NCI-H526 (cell line): ENCODE results near the gene UNC5B.

Source experiments
- DNase-seq, 2 experiments: peaks; one replicate each; lab custom pipeline; 2025; lab: John Stamatoyannopoulos, UW

The UNC5B gene

DNA sequence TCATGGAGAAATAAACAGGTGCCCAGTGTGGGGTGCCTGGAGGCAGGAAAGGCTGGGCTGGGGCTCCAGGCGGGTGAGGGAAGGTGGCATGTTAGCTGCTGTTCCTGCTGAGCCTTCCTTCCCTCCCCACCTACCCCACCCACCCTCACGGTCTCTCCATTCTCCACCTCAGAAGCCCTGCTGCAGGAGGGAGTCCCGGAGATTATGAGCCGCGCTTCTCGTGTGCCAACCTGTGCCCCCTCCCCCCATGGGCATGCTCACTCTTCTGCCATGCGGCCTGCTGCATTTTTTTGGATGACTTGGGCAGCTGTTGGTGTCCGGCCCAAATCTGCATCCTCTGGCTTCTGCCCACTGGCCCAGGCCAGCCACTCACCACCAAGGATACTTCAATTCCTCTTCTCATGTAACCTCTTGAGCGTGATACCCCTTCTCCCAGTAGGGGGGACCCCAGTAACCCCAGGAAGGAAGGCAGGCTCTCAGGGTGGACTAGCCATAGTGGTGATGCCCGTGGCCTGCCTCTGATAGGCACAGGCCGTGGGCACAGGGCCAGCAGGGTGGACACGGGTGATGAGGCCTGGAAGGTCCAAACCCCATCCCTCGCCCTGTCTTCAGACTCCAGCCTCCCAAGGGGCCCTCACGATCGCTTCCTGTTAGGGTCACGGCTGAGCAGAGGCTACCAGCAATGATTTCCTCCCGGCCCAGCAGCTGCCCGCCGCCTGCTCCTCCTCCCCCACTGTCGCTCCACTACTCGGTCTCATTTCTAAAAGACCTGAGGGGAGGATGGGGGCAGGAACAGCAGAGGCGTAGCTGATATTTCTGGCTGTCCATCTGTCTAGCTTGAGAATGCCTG lies 27.8 kb downstream of the UNC5B start:
- no peak for DNase-seq

DNA sequence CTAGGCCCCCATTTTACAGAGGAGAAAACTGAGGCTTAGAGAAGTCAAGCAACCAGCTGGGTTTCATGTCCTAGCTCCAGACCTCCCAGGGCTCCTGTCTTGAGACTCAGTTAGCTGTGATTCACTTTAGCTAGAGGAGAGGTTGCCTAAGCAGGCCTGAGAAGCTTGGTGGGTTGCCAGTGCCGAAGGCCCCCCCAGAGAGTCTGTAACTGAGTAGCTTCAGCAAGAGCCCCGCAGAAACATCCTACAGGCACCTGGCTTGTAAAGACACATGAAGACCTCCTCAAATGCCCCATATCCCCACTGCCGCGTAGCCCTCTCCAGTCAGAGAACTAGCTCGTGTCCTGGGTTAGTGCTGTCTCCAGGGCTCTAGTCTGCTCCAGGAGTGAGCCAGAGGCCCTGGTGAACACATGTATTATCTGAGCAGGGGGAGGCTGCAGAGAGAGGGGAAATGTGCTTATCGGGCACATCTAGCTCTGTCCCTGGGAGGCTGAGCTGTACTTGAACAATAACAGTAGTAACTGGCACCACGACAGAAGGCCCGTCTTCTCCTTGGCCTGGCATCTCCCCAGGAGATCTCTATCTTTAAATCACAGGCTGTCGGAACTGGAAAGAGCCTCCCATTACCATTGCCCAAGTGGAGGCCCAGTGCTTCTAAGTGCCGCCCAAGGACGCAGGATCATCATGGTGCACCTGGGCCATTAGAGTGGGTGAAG lies 28.9 kb downstream of the UNC5B start:
- no peak for DNase-seq

DNA sequence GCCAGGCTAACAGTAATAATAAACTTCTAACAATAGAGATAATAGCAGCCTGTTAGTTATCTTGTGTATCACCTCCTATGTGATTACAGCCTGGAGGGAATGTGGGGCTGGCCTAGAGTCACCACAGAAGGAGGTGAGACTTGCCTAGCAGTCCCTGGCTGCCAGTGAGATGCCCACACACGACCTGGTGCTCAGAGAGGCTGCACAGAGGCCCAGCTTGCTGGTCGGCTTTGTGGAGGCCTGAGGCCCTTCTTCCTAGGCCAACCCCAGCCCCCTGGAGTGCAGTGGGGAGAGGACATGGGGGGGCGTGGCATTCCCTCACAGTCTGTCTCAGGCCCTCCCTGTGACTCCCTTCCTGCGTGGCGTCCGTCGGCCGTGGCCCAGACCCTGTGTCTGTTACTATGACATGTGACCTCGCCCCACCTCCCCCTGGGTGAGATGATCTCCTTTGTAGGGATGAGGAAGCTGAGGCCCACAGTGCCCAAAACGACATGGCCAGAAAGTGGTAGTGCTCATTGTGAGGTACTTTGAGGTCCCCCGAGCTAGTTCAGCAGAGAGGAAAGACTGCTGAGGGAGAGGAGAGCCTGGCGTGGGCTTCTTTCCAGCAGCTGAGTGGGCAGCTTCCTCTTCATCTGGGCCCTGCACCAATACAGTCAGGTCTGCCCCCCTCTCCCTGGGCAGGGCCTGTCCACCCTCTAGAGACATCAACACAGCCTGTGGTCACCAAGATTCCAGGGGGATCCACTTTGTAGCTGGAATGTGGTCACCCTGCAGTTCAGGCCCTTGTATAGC lies 29.7 kb downstream of the UNC5B start:
- DNase-seq, result no peak

DNA sequence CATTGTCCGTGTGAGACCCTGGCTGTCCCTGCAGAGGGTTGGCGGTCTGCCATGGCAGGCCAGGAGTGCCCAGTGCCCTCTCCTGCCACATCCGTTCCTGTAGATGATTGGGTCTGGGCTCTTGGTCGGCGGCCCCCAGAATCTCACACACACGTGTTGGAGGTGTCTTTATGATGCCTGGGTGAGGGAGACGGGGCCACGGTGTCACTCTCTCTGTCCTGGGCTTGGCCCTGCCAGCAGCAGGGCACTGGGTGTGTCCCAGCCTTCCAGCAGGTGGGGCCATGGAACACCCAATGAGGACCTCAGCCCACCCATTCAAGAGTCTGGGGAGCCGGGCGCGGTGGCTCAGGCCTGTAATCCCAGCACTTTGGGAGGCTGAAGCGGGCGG lies 30.2 kb downstream of the UNC5B start:
- no peak for DNase-seq

DNA sequence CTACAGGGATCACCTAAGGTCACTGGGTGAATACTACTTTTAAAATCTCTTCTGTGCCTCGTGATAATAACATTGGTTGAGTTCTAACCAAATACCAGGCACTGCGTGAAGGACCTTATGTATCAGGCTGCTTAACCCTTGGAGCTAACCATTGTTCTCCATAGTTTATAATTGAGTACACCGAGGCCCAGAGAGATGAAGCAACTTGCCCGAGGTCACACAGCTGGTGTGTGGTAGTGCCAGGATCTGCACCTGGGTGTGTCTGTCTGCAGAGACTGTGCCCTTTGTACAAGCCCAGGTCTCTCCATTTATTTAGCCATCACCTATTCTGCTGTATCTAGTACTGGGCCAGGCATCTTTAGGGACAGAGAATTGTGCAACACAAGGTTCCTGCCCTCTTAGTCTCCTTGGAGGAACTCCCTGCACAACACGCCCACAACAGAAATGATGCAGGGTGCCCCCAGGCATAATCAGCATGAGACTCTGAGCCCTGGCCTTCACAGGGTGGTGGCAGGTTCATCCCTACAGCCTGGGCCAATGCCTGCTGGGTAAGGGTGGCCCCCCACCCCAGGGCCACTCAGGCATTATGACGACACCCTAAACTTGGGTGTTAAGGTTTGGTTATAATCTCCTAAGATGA lies 31.5 kb downstream of the UNC5B start:
- DNase-seq, result no peak

DNA sequence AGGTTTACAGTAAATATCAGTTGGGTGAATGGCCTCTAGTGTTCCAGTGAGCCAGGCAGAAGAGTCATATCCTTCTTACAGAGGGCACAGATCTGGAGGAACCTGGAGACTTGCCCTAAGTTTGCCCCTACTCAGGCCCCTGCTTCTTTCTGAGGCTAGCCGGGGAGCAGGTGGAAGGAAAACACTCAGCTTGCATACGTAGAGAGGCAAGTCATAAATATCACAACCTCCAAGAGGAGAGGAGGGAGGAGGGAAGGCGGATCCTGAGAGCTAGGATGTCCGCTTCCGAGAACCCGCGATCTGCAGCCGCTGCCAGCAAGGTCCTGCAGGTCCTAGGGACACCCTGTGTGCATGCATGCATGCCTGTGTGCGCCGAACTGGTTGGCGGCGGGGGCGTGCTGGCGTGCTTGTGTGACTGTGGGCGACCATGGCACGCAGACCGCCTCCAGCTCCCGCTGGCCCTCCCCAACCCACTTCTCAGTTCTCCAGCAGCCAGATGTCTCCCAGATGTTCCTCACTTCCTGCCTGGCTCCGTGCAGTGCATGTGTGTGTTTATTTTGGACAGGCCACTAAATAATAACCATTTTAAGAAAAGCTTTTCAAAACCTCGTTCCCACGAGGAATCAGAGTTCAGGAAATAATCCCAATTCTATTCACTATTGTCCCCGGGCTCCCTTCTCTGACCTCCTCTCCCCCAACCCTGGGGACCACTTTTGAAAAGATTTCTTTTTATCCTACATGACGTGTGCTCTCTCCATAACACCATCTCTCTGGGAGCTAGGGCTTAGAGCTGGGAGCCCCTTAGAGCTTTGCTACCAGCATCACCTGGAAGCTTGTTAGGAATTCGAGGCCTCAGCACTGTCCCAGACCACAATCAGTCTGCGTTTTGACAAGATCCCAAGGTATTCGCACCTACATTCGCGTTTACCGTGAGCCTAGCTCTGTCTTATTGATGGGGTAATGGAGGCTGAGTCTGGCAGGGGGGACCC lies 32.4 kb downstream of the UNC5B start:
- no peak for DNase-seq

DNA sequence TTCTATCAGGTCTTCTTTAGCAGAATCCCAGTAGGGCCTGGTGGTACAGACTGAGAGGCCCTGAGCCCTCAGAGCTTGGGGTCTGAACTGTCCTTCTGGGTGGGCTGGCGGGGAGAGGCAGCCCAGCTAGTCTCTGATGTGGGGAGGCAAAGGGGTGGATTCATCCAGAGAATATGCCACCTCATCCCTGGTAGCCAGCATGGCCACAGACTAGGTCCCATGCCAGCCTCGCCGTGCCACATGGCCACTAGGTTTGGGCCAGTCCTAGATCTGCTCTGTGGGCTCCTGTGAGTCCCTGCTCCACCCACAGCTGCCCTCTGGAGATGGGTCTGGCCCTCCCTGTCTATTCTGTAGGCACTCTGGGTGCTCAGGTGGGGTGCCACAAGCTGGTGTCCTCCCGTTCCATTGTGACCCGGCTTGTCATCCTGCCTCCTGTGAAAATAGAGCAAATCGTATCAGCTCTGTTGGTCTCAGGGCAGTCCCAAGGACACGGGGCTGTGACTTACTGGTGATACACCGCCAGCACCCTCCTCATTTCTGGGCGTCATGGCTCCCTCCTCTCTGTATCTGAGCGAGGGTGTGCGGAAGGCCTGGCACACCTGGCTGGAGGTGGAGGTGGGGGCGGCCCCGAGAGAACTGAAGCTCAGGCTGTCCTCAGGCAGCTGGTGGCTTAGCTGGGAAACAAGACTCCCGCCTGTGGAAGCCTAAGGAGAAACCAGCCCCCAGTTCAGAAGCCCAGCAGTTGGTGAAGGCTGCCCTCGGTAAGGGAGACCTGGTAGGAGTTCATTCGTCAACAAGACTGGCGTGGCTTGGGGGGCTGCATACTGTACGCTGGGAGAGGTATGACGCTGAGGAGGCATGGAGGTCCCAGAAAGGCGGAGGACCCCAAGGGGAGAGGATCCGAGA lies 33.3 kb downstream of the UNC5B start:
- no peak for DNase-seq

DNA sequence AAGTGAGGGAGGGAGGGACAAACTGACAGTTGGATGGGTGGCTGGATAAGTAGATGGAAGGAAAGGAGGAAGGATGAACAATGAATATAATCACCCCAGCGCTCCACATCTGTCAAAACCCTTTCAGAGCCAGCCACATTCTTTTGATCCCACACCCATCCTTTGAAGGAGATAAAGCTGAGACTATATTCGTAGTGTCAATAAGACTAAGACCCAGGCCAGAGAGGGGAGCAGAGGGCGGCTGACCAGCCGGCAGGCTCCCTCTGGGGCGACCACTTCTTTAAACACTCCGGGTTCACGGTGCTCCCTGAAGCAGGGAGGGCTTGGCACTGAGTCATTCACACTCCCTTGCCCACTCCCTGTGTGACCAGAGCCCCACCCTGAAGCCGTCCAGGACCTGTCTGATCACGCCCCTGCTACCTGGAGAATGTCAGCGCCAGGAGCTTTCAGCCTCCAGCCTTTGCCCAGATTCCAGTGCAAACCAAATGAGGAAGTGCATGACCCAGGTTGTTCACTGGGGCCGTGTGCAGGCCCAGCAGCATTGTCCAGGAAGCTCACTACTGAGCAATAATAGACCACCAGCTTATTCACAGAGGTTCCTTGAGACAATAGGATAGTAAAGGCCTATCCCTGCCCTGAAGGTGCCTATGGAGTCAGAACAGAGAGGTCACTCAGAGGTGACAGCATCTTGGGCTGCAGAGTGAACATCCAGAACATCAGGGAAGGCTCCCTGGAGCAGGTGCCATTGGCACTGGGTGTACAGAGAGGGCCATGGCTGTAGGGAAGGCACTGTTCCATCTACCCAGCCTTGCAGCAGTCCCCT lies 34.4 kb downstream of the UNC5B start:
- DNase-seq, result peak; percentile 30 to 68

DNA sequence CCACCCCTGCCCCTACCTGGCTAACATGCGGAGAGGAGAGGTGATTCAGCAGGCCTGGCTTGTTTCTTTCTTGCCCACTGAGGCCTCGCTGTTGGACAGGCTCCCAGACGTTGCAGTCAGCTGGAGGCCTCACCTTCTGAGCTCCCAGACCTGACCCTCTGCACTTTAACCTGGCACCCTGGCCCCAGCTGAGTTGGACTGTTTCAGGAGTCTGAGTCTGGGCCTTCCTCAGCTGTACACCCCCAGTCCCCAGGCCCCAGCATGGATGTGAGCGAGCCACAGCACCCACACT lies 35.0 kb downstream of the UNC5B start:
- no peak for DNase-seq

DNA sequence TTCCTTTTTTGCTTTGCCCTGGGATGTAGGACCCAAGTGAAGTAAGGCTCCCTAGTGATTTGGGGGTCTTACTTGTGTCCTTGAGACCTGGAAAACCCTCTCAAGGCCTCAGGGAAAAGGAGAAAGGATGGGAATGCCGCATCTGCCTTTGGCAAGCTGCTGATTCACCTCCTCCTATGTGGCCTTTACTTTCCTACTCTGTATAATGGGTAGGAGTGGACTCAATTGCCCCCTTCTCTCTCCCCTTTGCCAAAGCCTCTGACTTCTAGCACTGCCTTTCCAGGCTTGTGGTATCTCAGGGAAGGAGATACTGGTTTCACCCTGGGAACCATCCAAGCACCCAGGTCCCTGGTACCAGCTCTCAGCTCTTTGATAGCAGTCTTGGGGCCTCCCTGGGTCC lies 35.4 kb downstream of the UNC5B start:
- DNase-seq, result no peak

DNA sequence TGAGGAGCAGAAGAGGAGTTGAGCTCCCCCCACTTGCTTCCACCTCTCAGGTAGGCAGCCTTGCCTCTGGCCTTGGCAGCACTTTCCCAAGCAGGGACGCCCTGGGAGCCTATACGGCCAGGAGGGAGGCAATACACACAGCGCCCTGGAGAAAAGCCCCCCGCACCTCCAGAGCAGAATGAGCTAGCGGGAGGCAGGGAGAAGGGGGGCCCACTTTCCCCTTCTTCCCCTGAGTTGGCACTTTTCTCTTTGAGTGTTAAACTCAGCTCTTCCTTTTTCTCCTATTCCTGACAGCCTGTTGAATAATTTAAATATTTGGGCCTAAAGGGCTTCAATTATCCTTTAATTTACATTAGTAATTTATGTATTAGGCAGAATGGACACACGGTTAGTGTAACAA lies 35.8 kb downstream of the UNC5B start:
- DNase-seq, result no peak

DNA sequence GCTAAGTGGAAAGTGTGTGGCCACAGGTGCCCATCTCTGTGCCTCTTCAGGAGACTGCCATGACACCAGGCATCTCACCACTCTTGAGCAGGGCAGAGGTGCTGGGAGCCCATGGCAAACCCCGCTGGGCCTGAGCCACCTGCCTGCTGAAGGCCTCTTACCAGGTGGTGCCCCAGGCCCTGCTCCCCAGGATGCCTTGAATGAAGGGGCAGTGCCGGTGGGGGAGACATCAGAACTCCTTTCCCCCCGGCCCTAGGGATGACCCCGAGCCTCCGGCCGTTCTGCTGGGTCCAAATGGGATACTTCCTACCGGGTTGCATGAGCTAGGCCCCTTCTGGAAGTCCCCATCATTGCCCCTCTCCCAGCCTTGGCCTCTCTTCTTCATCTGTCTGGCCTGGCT lies 37.6 kb downstream of the UNC5B start:
- no peak for DNase-seq

DNA sequence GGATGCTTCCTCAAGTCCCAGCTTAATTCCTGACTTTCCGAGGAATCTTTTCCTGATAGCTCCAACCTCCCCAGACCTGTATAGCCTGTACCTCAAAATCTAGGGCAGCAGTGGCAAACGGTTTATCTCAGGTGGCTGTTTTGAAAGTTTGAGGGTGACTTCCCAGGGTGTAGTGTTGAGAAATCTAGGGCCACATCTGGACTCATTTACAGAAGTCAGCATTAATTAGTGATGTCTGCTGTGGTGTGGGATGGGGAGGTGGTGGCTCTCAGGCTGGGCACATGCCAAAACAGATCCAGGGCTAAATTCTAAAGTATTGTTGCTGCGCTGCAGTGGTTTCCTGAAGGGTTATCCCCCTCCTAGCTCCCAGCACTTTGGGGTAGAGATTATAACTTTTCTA lies 38.0 kb downstream of the UNC5B start:
- no peak for DNase-seq

DNA sequence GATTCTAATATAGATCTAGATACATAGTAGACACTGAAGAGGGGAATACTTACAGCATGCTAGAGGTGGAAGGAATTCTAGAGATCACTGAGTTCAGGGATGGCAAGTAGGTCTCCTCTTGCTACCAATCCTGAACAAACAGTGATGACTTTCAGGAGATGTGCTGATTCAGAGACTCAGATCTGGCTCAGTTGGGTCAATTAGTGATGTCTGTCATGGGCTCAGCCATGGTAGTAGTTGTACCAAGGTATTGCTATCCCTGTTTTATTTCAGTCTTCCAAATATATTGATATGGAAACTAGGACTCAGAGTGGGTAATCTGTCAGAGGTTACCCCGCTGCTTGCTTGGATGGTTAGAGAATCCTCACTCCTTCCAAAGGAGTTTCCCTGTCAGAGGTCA lies 38.5 kb downstream of the UNC5B start:
- no peak for DNase-seq

DNA sequence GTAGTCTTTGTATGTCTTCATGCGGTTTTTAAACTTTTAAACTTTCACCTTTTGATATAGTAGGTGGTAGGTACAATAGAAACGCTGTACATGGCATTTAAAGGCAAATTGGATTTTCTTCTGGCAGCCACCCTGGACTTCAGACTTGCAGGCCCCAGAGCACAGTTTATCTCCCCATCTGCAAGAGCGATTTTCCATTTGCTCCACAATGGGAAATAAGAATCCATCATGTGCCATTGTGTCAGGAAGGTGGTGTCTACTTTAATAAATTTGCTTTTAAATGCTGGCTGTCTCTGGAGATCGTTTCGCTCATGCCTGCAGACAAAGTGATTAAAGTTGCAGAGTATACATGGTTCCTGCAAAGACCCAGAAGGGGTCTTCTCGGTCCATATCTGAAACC lies 38.9 kb downstream of the UNC5B start:
- peak in 1 of 2 experiments; percentile 21 for DNase-seq

DNA sequence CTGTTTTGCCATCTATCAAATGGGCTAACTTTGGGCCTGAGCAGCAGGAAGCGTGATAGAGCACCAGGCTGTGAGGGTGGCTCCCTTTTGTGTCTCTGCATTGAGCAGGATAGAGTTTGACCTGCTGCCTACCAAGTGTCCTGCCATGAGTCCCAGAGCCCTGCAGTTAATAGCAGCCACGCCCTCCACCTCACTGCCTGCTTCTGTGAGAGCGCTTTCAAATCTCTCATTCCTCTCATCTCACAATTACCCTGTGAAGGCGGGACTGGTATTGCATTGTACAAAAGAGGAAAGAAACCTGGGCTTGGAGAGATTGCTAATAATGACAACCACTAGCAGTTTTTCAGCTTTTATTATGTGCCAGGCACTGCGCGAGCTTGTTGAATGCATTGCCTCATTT lies 39.9 kb downstream of the UNC5B start:
- peak; percentile 18 to 61 for DNase-seq

DNA sequence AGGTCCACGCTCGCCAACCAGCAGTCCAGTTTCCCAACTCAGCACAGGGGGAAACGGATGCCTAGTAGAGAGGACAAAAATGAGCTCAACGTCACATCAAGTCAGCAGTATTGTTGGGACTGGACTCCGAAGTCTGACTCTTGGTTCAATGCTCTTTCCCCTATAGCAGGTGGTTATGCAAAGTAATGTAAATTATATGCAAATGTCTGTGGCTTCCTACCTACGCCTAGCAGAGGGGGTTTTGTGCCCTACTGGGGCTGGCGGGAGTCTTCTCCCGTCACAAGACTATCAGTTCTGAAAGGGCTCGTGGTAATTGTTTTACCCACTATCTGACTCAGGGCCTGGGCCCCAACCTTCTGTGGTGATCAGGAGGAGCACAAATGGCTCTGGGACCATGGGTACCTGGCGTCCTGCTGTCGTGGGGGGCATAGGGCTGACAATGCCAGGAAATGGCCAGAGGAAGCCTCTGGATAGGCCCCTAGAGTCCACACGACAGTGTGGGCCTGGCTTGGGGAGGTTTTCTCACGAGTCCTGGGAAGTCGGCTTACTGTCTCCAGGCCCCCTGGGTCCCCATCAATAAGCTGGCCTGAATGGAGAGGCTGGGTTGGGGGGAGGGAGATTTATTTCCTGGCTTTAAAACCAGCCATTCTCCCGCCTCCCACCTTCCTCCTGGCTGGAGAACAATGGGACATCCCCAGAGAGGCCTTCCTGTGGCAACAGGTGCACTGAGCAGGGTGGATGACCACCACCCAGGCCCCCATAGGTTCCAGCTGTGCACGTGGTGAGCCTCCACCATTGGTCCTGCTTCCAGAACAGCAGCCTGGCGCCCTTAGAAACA lies 41.8 kb downstream of the UNC5B start:
- peak; percentile 94 to 95 for DNase-seq

DNA sequence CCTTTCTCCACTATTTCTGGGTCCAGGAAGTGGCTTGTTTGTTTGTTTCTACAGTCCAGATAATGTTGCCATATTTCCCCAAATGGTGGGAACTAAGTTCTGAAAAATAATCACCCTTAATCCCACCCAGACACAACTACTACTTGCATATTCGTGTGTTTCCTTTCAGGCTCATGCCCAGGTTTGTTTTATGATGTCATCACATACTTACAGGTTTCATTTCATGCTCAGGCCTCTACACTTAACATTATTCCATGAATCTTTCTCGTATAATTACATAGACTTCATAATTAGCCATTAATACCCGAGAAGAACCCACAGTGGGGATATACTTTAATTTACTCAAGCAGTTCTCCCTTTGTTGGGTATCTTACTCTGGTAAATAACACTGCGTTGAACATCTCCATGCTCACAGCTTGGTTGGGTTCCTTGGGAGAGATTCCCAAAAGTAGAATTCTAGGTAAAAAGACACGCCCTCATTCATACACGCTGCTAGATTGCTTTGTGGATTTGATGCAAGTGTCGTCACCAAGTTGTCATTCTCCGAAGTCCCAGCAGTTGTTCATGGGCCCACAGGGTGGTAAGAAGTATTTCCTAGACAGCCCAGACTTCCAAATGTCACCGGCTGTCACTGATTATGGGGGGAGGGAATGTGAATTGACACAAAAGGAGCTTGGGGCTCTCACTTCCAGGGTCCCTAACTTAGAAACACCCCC lies 42.6 kb downstream of the UNC5B start:
- DNase-seq, result no peak
